Measurements from ENCODE around the gene ZBTB42.

Gene ZBTB42

DNA sequence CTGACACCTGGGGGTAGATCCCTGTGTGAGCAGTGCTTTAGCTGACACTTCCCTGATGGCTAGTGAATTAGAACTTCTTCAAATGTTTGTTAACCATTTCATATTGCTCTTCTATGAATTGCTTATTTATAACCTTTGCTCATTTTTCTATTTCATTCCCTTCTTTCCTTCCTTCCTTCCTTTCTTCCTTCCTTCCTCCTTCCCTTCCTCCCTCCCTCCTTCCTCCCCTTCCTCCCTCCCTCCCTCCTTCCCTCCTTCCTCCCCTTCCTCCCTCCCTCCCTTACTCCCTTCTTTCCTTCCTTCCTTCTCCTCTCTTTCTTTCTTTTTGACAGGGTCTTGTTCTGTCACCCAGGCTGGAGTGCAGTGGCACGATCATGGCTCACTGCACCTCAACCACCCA, 40.8 kb downstream of the ZBTB42 start:
- Histone ChIP-seq H3K4me1 (peaks cover 0 to 23% (median 18%) of the 10 kb centered on the region in 4 donors), H3K27ac (no peak overlapping the region), H3K36me3 (no peaks in the 10 kb centered on the region), H3K9me3 (no peaks in the 10 kb centered on the region), H3K27me3 (peaks cover 0 to 51% of the 10 kb centered on the region in 2 donors), H3K4me3 (no peak overlapping the region)
- TF ChIP-seq, protein P1, sequence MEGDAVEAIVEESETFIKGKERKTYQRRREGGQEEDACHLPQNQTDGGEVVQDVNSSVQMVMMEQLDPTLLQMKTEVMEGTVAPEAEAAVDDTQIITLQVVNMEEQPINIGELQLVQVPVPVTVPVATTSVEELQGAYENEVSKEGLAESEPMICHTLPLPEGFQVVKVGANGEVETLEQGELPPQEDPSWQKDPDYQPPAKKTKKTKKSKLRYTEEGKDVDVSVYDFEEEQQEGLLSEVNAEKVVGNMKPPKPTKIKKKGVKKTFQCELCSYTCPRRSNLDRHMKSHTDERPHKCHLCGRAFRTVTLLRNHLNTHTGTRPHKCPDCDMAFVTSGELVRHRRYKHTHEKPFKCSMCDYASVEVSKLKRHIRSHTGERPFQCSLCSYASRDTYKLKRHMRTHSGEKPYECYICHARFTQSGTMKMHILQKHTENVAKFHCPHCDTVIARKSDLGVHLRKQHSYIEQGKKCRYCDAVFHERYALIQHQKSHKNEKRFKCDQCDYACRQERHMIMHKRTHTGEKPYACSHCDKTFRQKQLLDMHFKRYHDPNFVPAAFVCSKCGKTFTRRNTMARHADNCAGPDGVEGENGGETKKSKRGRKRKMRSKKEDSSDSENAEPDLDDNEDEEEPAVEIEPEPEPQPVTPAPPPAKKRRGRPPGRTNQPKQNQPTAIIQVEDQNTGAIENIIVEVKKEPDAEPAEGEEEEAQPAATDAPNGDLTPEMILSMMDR (IDR thresholded peaks at IDR 0.05), result no peak
- intact Hi-C loops (cut with DNase I; ENCODE audit: low total_unique reads), result no loop called here
- no peak for DNase-seq

DNA sequence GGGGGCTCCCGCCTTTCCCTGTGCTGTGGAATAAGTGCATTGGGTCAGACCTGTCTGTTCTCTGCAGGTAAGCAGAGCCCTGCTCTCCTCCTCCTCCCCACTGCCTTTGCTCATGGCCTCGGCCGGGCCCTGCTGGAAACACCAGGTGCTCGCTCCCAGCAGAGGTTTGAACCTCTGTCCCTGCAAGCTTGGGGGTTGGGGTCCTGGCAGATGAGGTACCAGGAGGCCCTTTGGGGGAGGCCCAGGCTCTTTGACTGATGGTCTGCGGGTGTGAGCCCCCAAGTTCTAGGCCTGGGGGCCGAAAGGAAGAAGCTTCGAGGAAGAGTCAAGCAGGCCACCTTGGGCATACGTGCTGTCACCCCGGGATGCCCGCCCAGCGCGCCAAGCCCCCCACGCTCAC, 42.1 kb downstream of the ZBTB42 start:
- intact Hi-C loops (cut with DNase I; ENCODE audit: low total_unique reads), result no loop called here
- Histone ChIP-seq H3K4me3 (peak overlapping the region; percentile 33 to 52), H3K36me3 (no peaks in the 10 kb centered on the region), H3K27ac (no peak overlapping the region), H3K4me1 (peaks cover 0 to 23% (median 18%) of the 10 kb centered on the region in 4 donors), H3K27me3 (peaks cover 0 to 64% of the 10 kb centered on the region in 2 donors), H3K9me3 (no peaks in the 10 kb centered on the region)
- DNase-seq, result peak in 1 of 2 donors; percentile 60
- TF ChIP-seq, protein P1 (IDR thresholded peaks at IDR 0.05), result no peak

DNA sequence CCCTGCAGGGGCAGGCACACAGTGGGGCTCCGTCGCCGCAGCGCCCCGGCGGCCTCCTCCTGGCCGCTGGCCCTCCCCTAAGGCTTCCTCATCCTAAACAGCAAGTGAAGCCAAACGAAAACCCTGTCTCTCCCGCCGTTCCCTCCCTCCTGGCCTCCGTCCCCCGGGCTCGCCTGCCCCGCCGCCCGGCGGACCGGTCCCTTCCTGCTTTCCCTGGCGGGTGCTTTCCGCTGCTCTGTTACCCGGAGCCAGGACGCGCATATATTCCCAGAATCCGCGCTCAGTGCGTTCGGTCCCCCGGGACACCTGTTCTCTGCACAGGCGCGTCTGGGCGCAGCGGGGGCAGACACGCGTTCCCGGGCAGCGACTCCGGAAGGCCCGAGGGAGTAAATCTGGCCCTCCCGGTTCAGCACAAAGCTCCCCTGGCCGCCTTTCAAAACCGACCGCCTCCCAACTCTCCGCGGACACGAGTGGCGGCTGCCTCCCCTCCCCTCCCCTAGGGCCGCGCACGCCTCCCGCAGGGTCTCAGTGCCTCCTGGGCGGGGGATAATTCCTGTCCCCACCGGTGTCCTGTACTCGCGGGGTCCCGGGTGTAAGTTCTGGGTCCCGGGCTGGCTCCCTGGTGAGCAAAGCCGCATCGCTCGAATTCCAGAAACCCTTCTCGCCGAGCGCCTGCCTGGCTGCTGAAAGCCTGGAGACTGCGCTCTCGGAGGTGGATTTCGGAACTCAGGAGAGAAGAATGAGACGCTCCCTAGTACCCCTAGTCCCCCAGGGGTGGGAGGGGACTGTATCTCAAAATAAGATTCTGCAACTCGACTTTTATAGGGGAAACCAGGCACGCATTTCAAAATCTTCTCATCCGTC, 42.8 kb downstream of the ZBTB42 start:
- Histone ChIP-seq H3K4me1 (peaks cover 0 to 23% (median 18%) of the 10 kb centered on the region in 4 donors), H3K27me3 (peaks cover 0 to 68% of the 10 kb centered on the region in 2 donors), H3K4me3 (peak overlapping the region; percentile 33 to 52), H3K36me3 (no peaks in the 10 kb centered on the region), H3K27ac (no peak overlapping the region), H3K9me3 (no peaks in the 10 kb centered on the region)
- TF ChIP-seq, protein P1 (IDR thresholded peaks at IDR 0.05), result no peak
- peak in 1 of 2 donors; percentile 65 for DNase-seq
- intact Hi-C loops (cut with DNase I; ENCODE audit: low total_unique reads), result no loop called here

DNA sequence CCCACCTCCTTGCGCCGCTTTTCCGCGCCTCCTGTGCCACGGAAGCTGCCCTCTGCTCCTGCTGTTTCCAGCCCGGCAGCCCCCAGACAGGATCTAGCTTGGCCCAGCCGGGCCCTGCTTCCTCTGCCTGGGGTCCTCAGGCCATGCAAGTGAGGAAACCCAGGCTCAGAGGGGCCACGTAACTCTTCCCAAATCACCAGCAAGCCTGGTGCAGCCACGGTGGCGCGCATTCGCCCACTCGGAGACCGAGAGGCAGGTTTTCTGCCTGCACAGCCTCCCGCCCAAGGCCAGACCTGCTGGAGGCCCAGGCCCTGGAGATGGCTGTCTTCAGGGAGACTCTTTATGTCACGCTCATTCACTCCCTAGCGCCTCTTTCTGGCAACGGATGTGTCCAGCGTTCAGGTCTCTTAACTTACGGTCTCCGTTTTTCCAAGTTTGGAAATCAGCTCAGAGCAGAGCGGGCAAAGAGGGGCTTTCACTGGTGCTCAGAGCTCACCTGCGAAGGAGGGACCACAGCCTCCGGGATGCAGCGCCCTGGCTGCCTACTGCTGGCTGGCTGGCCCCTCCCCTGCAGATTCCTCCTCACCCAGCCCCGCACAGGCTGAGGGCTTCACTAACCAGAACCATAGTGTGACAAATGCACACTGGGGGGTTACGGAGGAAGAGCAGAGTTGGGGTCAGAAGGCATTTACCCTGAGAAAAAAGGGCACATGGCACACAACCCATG, 43.6 kb downstream of the ZBTB42 start:
- H3K36me3 ChIP-seq, result no peaks in the 10 kb centered on the region
- no peaks in the 10 kb centered on the region for H3K9me3 ChIP-seq
- peak overlapping the region; percentile 33 to 52 for H3K4me3 ChIP-seq
- intact Hi-C loops (cut with DNase I; ENCODE audit: low total_unique reads), result no loop called here
- peaks cover 0 to 23% (median 18%) of the 10 kb centered on the region in 4 donors for H3K4me1 ChIP-seq
- H3K27me3 ChIP-seq, result peaks cover 0 to 75% of the 10 kb centered on the region in 2 donors
- H3K27ac ChIP-seq, result no peak overlapping the region
- TF ChIP-seq, protein P1 (IDR thresholded peaks at IDR 0.05), result no peak
- peak in 1 of 2 donors; percentile 46 for DNase-seq

DNA sequence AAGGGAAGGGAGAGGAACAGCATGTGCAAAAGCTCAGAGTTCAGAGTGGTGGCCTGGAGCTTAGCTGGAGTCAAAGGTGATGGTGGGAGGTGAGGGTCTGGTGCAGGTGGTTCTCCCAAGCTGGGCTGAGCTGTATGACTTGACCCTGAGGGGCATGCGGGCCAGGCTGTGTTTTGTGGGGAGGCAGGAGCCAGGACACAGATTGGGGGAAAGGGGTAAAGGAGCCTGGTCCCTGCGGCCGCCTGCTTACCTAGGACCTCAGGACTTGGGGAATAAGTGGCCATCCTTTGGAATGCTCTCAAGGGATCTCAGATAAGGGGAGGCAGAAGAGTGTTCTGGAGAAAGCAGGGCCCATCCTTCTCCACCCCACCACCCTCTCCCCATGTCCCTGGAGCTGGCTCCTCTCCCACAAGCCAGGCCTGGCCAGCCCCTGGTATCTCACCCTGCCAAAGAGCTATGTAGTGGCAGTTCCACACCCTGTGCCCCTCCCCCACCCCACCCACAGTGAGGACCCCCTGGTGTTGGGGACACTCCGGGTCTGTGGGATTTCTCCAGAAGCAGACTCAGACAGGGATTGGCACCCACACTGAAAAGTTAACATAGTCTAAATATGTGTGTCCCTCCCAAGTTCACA, 44.2 kb downstream of the ZBTB42 start:
- Histone ChIP-seq H3K27ac (no peak overlapping the region), H3K4me1 (peaks cover 0 to 23% (median 18%) of the 10 kb centered on the region in 4 donors), H3K36me3 (no peaks in the 10 kb centered on the region), H3K4me3 (no peak overlapping the region), H3K27me3 (peaks cover 0 to 82% of the 10 kb centered on the region in 2 donors), H3K9me3 (no peaks in the 10 kb centered on the region)
- intact Hi-C loops (cut with DNase I; ENCODE audit: low total_unique reads), result no loop called here
- TF ChIP-seq, protein P1 (IDR thresholded peaks at IDR 0.05), result no peak
- peak in 1 of 2 donors; percentile 46 for DNase-seq
